Measurements from ENCODE around the gene STON2.

DNA sequence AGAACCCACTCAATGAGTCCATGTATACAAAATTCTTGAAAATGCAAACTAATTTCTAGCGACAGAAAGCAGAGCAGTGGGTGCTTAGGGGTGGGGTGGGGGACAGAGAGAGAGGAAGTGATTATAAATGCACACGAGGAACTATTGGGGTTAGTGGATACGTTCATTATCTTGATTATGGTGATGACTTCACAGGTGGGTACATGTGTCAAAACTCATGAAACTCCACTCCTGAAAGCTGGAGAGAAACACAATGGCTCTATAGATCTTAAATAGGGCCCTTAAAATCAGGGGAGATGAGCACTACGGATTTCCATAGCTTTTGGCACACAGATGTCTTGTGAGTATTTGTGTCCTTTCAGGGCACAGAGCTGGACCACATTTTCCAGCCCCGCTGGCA, 59.9 kb downstream of the STON2 start:
- TF ChIP-seq, protein P1, sequence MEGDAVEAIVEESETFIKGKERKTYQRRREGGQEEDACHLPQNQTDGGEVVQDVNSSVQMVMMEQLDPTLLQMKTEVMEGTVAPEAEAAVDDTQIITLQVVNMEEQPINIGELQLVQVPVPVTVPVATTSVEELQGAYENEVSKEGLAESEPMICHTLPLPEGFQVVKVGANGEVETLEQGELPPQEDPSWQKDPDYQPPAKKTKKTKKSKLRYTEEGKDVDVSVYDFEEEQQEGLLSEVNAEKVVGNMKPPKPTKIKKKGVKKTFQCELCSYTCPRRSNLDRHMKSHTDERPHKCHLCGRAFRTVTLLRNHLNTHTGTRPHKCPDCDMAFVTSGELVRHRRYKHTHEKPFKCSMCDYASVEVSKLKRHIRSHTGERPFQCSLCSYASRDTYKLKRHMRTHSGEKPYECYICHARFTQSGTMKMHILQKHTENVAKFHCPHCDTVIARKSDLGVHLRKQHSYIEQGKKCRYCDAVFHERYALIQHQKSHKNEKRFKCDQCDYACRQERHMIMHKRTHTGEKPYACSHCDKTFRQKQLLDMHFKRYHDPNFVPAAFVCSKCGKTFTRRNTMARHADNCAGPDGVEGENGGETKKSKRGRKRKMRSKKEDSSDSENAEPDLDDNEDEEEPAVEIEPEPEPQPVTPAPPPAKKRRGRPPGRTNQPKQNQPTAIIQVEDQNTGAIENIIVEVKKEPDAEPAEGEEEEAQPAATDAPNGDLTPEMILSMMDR (IDR thresholded peaks at IDR 0.05; ENCODE audit: poor library complexity), result no peak
- no peak for TF ChIP-seq EZH2 (IDR thresholded peaks at IDR 0.05; ENCODE audit: borderline replicate concordance)

All from hepatocyte (in vitro differentiated cells).